Activated CD4-positive, CD25-positive, alpha-beta regulatory T cell treated with anti-CD3 and anti-CD28 coated beads, Interleukin-2, amount 50 U/mL, for 72 hours (primary cell): ENCODE measurements around the gene HSD11B2.

ENCODE experiments used
- DNase-seq: peaks from one replicate; pipeline ENCODE4 v3.0.0; 2021

Gene HSD11B2

GRCh38 chr16:67430977-67431774 is at the start of gene HSD11B2:
TSS of gene HSD11B2 (plus strand) at chr16:67431121. CDS start at chr16:67431249, 128 bp downstream.
- DNase-seq = peak; percentile 38

GRCh38 chr16:67383284-67383683 is 47.6 kb upstream of the HSD11B2 start:
- no peak for DNase-seq

GRCh38 chr16:67384778-67385510 is 46.0 kb upstream of the HSD11B2 start:
- DNase-seq = no peak

GRCh38 chr16:67386861-67387455 is 44.0 kb upstream of the HSD11B2 start:
- DNase-seq = peak; percentile 21

GRCh38 chr16:67387479-67388079 is 43.3 kb upstream of the HSD11B2 start:
- DNase-seq = peak; percentile 9

GRCh38 chr16:67388191-67388590 is 42.7 kb upstream of the HSD11B2 start:
- DNase-seq = peak; percentile 13

GRCh38 chr16:67388591-67388990 is 42.3 kb upstream of the HSD11B2 start:
- peak; percentile 1 for DNase-seq

- peak; percentile 18 for DNase-seq
Measured at GRCh38 chr16:67389911-67390815, 40.8 kb upstream of the HSD11B2 start.

GRCh38 chr16:67390816-67391423 is 40.0 kb upstream of the HSD11B2 start:
- peak; percentile 17 for DNase-seq

- DNase-seq = peak; percentile 29
Measured at GRCh38 chr16:67391424-67392300, 39.3 kb upstream of the HSD11B2 start.

- peak; percentile 27 for DNase-seq
Measured at GRCh38 chr16:67392301-67393059, 38.4 kb upstream of the HSD11B2 start.

- DNase-seq = peak; percentile 46
Measured at GRCh38 chr16:67393111-67393787, 37.7 kb upstream of the HSD11B2 start, which contains the start of gene TPPP3. TSS of gene TPPP3 (minus strand) at chr16:67393498. CDS start at chr16:67391111, 2,387 bp downstream.

- no peak for DNase-seq
Measured at GRCh38 chr16:67393788-67394154, 37.1 kb upstream of the HSD11B2 start.

GRCh38 chr16:67394155-67395104 is 36.5 kb upstream of the HSD11B2 start:
- DNase-seq = no peak

GRCh38 chr16:67395105-67395457 is 35.8 kb upstream of the HSD11B2 start:
- DNase-seq = no peak

- DNase-seq = no peak
Measured at GRCh38 chr16:67395458-67396158, 35.3 kb upstream of the HSD11B2 start.
